ENCODE measurements around the gene MAD1L1.

Gene MAD1L1

GRCh38 chr7:1866601-1867000 lies 366.1 kb downstream of the MAD1L1 start:
- in situ Hi-C loops (cut with HindIII; ENCODE audit: low sequenced_read_pairs), result no loop called here
- TF ChIP-seq CTCF (IDR thresholded peaks at IDR 0.05; ENCODE audit: low read depth, low read length, missing control alignments), result no peak
- DNase-seq (ENCODE audit: low read depth), result no peak
- H3K4me3 ChIP-seq (ENCODE audit: low read depth, low read length), result no peak overlapping the region

- TF ChIP-seq CTCF (IDR thresholded peaks at IDR 0.05; ENCODE audit: low read depth, low read length, missing control alignments), result no peak
- no peak overlapping the region for H3K4me3 ChIP-seq (ENCODE audit: low read depth, low read length)
- in situ Hi-C loops (cut with HindIII; ENCODE audit: low sequenced_read_pairs), result no loop called here
- no peak for DNase-seq (ENCODE audit: low read depth)
These were observed 367.0 kb downstream of the MAD1L1 start for GRCh38 chr7:1865571-1866255.

- no peak for TF ChIP-seq CTCF (IDR thresholded peaks at IDR 0.05; ENCODE audit: low read depth, low read length, missing control alignments)
- no peak overlapping the region for H3K4me3 ChIP-seq (ENCODE audit: low read depth, low read length)
- DNase-seq (ENCODE audit: low read depth), result no peak
- in situ Hi-C loops (cut with HindIII; ENCODE audit: low sequenced_read_pairs), result no loop called here
These were observed 367.7 kb downstream of the MAD1L1 start for GRCh38 chr7:1865000-1865555.

GRCh38 chr7:1864161-1864940 lies 368.4 kb downstream of the MAD1L1 start:
- in situ Hi-C loops (cut with HindIII; ENCODE audit: low sequenced_read_pairs), result no loop called here
- H3K4me3 ChIP-seq (ENCODE audit: low read depth, low read length), result no peak overlapping the region
- no peak for TF ChIP-seq CTCF (IDR thresholded peaks at IDR 0.05; ENCODE audit: low read depth, low read length, missing control alignments)
- no peak for DNase-seq (ENCODE audit: low read depth)

- no peak for DNase-seq (ENCODE audit: low read depth)
- TF ChIP-seq CTCF (IDR thresholded peaks at IDR 0.05; ENCODE audit: low read depth, low read length, missing control alignments), result no peak
- in situ Hi-C loops (cut with HindIII; ENCODE audit: low sequenced_read_pairs), result no loop called here
- H3K4me3 ChIP-seq (ENCODE audit: low read depth, low read length), result no peak overlapping the region
These were observed 369.4 kb downstream of the MAD1L1 start for GRCh38 chr7:1863091-1863900.

- no peak for TF ChIP-seq CTCF (IDR thresholded peaks at IDR 0.05; ENCODE audit: low read depth, low read length, missing control alignments)
- no peak overlapping the region for H3K4me3 ChIP-seq (ENCODE audit: low read depth, low read length)
- no peak for DNase-seq (ENCODE audit: low read depth)
- in situ Hi-C loops (cut with HindIII; ENCODE audit: low sequenced_read_pairs), result no loop called here
These were observed 370.2 kb downstream of the MAD1L1 start for GRCh38 chr7:1862560-1862959.

Measured in astrocyte of the cerebellum (primary cell).